ENCODE results near the gene STAM2. TPM values are rescaled to one million over a fixed set of nuclear protein-coding genes. Genes with fewer than 3 reads are reported as not detected.
A peak's percentile ranks its signal among the peaks of the same experiment; 100 is the strongest.

The STAM2 gene
- polyA plus RNA-seq, 2 of the 4 experiments (the other 2 are of a cell fraction): 13.8 to 34.5 TPM

DNA sequence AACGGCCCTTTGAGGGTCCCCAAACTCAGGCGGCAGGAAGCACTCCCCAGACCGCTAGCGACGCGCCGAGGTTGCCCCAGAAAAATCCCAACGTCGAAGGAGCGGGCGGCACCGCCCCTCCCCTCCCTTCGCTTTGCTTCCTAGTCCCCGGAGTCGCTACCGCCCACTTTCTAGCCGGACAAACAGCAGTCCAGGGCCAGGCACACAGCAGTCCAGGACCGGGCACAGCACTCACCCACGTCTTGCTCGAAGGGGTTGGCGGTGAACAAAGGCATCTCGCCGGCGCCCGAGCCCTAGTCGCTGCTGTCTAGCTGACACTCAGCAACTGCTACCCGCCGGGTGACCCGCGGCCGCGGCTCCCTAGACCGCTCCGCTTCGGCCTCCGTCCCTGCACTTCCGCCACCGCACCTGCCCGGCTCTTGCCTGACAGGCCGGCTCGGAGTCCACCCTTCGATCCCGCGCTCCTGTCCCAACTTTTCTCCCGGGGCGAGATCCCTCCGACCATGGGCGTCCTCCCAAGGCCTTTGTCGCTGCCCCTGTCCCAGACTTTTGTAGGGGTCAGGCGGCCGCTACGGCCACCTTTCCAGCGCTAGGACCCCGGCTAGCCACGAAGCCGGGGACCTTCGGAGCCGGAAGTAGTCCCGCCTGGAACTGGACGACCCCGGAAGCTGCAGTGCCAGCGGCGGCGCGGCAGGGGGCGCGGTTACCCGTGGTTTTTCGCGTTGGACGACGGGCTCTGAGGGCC, at the start of gene STAM2 (continued):
- TF ChIP-seq, protein P1, sequence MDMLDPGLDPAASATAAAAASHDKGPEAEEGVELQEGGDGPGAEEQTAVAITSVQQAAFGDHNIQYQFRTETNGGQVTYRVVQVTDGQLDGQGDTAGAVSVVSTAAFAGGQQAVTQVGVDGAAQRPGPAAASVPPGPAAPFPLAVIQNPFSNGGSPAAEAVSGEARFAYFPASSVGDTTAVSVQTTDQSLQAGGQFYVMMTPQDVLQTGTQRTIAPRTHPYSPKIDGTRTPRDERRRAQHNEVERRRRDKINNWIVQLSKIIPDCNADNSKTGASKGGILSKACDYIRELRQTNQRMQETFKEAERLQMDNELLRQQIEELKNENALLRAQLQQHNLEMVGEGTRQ (IDR thresholded peaks at IDR 0.05): no peak
- TF ChIP-seq CBX8 (IDR thresholded peaks at IDR 0.05) (no peak), CHD2 (IDR thresholded peaks at IDR 0.05; ENCODE audit: low read length, partially characterized antibody) (no peak), NPAS2 (CRISPR knock-in tag; IDR thresholded peaks at IDR 0.05; ENCODE audit: borderline replicate concordance) (no peak), RAD21 (conservative IDR thresholded peaks at IDR 0.05 in 1 of 2, IDR thresholded peaks at IDR 0.05 in 1 of 2) (peak; percentile 92 to 97), FOSB (CRISPR knock-in tag; IDR thresholded peaks at IDR 0.05) (no peak), RARB (CRISPR knock-in tag; IDR thresholded peaks at IDR 0.05) (peak; percentile 55; the same call in 1 of the 2 replicates)

DNA sequence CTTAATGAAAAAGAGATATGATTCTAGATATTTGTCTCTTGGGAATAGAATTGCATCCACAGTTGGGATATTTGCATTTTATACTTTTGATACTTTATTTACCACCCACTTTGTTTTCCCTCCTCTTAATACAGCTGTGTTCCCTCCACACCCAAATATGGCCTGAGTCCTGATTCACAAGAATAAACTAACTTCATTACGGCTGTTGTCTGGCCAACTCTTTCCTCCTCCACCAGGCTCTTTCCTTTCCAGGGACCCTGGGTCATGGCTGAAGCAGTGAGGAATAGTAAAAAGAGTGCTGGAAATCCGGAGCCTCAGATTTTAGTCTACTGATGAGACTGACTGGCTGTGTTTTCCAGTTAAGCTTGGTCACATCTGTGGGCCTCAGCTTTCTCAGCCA, 48.4 kb upstream of the STAM2 start:
- no peak overlapping the region for H3K4me2 ChIP-seq
- 86% methylated on average over 2 of the region's 2 CpGs for WGBS (ENCODE audit: missing lambda C conversion rate)
- ATAC-seq (no peak), FAIRE-seq (no peak), DNase-seq (ENCODE audit: low read depth in 1 of 2, low spot score in 1 of 2) (no peak)
- no peaks in the 10 kb centered on the region for H3K9me3 ChIP-seq
- no peak for TF ChIP-seq ZC3H11A (IDR thresholded peaks at IDR 0.05)
- TF ChIP-seq, protein P2, sequence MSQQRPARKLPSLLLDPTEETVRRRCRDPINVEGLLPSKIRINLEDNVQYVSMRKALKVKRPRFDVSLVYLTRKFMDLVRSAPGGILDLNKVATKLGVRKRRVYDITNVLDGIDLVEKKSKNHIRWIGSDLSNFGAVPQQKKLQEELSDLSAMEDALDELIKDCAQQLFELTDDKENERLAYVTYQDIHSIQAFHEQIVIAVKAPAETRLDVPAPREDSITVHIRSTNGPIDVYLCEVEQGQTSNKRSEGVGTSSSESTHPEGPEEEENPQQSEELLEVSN (IDR thresholded peaks at IDR 0.05; ENCODE audit: borderline replicate concordance, low read depth): no peak
- TF ChIP-seq, protein P3, sequence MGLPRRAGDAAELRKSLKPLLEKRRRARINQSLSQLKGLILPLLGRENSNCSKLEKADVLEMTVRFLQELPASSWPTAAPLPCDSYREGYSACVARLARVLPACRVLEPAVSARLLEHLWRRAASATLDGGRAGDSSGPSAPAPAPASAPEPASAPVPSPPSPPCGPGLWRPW (IDR thresholded peaks at IDR 0.05): no peak
- TF ChIP-seq, protein P1 (IDR thresholded peaks at IDR 0.05): no peak
- TF ChIP-seq POLR2A (IDR thresholded peaks at IDR 0.05; ENCODE audit: low read length): no peak
- no peak for TF ChIP-seq FOSB (CRISPR knock-in tag; IDR thresholded peaks at IDR 0.05)
- TF ChIP-seq EP300 (IDR thresholded peaks at IDR 0.05): no peak
- TF ChIP-seq FOXS1 (CRISPR knock-in tag; IDR thresholded peaks at IDR 0.05): no peak
- TF ChIP-seq ESRRA (IDR thresholded peaks at IDR 0.05; ENCODE audit: borderline replicate concordance, low read length): no peak
- TF ChIP-seq, protein P4, sequence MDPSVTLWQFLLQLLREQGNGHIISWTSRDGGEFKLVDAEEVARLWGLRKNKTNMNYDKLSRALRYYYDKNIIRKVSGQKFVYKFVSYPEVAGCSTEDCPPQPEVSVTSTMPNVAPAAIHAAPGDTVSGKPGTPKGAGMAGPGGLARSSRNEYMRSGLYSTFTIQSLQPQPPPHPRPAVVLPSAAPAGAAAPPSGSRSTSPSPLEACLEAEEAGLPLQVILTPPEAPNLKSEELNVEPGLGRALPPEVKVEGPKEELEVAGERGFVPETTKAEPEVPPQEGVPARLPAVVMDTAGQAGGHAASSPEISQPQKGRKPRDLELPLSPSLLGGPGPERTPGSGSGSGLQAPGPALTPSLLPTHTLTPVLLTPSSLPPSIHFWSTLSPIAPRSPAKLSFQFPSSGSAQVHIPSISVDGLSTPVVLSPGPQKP (IDR thresholded peaks at IDR 0.05; ENCODE audit: low read depth, low read length): no peak
- TF ChIP-seq CBX2 (IDR thresholded peaks at IDR 0.05; ENCODE audit: borderline replicate concordance, low read depth): no peak
- no peak for TF ChIP-seq EHMT2 (IDR thresholded peaks at IDR 0.05; ENCODE audit: low read depth)
- no peak overlapping the region for H3K4me3 ChIP-seq
- H3K27ac ChIP-seq: no peak overlapping the region
- peaks cover 19% of the 10 kb centered on the region; the same call in 2 of the 3 replicates for H3K4me1 ChIP-seq
- ChIA-PET POLR2A (no interaction called here), CTCF (no interaction called here)

DNA sequence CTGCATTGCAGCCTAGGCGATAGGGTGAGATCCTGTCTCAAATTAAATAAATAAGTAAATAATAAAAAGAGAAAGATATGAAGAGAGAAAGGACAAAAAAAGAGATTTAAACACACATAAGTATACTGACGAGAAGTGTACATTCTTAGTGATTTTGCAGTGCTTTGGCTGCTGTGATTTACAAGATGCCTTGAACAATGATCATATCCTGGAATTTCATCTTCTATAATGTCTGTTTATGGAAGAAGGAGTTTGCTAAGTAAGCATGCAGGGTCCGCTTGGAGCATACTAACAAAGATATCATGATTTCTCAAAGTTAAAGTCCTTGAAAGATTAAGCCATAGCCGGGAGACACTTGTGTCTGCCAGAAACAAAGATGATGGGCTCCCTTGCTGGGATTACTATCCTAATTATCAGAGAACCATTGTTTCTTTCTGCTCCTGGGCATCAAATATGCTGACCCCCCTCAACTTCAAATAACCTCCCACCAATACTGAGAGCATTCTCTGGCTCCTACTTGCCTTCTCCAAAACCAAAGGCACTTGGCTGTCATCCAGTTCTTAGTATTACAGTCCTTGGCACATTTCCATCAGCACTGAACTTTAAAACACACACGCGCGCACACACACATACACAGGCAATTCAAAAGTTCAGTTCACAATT, 47.5 kb upstream of the STAM2 start:
- Histone ChIP-seq H3K9me3 (no peaks in the 10 kb centered on the region), H3K4me3 (no peak overlapping the region), H3K4me1 (peaks cover 11% of the 10 kb centered on the region; the same call in 2 of the 3 replicates), H3K4me2 (peak overlapping the region; percentile 23; the same call in 1 of the 3 replicates), H3K27ac (no peak overlapping the region)
- ChIA-PET POLR2A (no interaction called here), CTCF (no interaction called here)
- TF ChIP-seq, protein P2 (IDR thresholded peaks at IDR 0.05; ENCODE audit: borderline replicate concordance, low read depth): no peak
- TF ChIP-seq ZC3H11A (IDR thresholded peaks at IDR 0.05) (no peak), EP300 (IDR thresholded peaks at IDR 0.05) (no peak), HDAC2 (IDR thresholded peaks at IDR 0.05) (no peak)
- no peak for DNase-seq (ENCODE audit: low read depth in 1 of 2, low spot score in 1 of 2)
- ATAC-seq: no peak; a peak in 1 of 6 replicates
- WGBS (ENCODE audit: missing lambda C conversion rate): 74% methylated on average over 7 of the region's 7 CpGs
- no peak for FAIRE-seq
